VCaP (cell line): ENCODE data around the gene RNF152.

ENCODE experiments used
- H3K27ac ChIP-seq: fragments of 450-650 bp; 2 replicates; pipeline ENCODE4 v1.5.1; 2017
- CTCF ChIP-seq: fragments of 450-650 bp; conservative IDR thresholded peaks from 2 replicates; pipeline ENCODE4 v1.5.1; 2017; ENCODE audit warnings: mild to moderate bottlenecking, moderate library complexity

Gene RNF152

GRCh38 chr18:61831071-61831470 is 61.7 kb downstream of the RNF152 start:
- no peak for TF ChIP-seq CTCF
- no peak overlapping the region for H3K27ac ChIP-seq

GRCh38 chr18:61829108-61829507 is 63.7 kb downstream of the RNF152 start:
- no peak for TF ChIP-seq CTCF
- no peak overlapping the region for H3K27ac ChIP-seq

GRCh38 chr18:61827591-61827990 is 65.2 kb downstream of the RNF152 start:
- no peak overlapping the region for H3K27ac ChIP-seq
- no peak for TF ChIP-seq CTCF

- TF ChIP-seq CTCF: no peak
- H3K27ac ChIP-seq: no peak overlapping the region
Observed at GRCh38 chr18:61825386-61825785, 67.4 kb downstream of the RNF152 start.

DNA sequence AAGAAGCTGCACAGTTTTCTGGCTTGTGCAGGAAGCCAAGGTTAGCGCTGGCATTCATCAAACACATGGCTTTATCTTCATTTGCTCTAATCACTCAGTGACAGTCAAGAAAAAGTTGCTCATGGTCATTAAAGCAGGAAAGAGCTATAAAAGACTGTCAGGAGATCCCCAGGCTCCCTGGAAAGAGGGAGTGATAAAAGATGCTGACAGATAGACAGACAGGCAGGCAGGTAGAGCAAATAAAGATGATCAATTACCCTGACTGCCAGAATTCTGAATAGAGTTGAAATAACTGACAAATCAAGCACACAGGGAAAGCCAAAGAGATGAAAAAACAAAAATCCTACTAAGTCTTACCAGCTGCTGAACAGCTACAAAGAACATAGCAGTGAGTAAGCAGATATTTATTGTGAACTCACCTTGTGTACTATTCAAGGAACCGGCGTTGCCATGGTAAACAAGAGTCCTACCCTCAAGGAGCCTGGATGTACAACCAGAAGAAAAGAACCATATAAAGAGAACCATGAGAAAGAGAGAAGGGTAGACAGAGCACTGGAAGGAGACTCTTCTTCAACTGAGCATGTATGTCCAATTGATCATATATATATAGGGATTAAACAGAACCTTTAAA is 68.0 kb downstream of the RNF152 start:
- TF ChIP-seq CTCF: no peak
- no peak overlapping the region for H3K27ac ChIP-seq

- no peak overlapping the region for H3K27ac ChIP-seq
- no peak for TF ChIP-seq CTCF
Observed at GRCh38 chr18:61823595-61823994, 69.2 kb downstream of the RNF152 start.

DNA sequence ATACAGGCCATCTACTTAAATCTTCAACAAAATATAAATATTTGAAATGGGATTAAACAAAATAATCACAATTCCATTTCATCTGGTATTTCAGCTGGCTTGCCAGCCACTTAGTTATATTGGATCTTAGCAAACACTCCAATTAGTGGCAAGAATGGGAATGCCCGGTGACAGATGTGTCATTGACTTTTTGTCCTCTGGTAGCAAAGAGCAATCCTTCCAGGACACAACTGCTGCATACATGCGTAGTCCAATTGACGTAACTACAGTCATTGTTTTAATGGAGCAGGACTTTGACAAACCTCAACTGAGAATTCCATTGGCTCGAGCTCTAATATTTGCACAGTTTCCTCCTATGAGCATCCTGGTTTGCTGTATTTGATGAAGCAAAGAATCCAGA is 69.9 kb downstream of the RNF152 start:
- no peak overlapping the region for H3K27ac ChIP-seq
- TF ChIP-seq CTCF: no peak
